GM12878 (cell line): ENCODE data around the gene MKNK1. TPM values are rescaled to one million over a fixed set of nuclear protein-coding genes. Genes with fewer than 3 reads are reported as not detected.

ENCODE experiments used
- ATAC-seq: fragments of 200-7000 bp; cut with Tn5 transposase; 3 replicates; pipeline ENCODE4 v1.9.1; 2020; ENCODE audit warnings: mild to moderate bottlenecking, moderate library complexity
- BruUV-seq: library from RNA; stranded (reverse); fragments of 400-500 nt; replicated peaks from 2 replicates; lab custom pipeline; 2021; lab: Mats Ljungman, UMichigan
- CTCF ChIA-PET: fragments of 300-600 bp; sonication (Branson Sonifier 250); formaldehyde crosslinking; extraction: SDS; loops from one replicate; lab custom pipeline; 2021; ENCODE audit warnings: inconsistent platforms; lab: Yijun Ruan, JAX
- POLR2A ChIA-PET: fragments of 350-600 bp; formaldehyde crosslinking; extraction: SDS; loops from one replicate; lab custom pipeline; 2021; ENCODE audit warnings: inconsistent platforms; lab: Charles Lee
- RAD21 ChIA-PET: fragments of 300-600 bp; sonication (Branson Sonifier 250); formaldehyde crosslinking; loops from one replicate; lab custom pipeline; 2023; ENCODE audit warnings: antibody characterized with exemption; ENCODE audit not compliant: unreplicated experiment; lab: Charles Lee
- SMC1A ChIA-PET: fragments of 300-600 bp; sonication (Branson Sonifier 250); formaldehyde crosslinking; loops from one replicate; lab custom pipeline; 2023; ENCODE audit not compliant: unreplicated experiment, uncharacterized antibody; lab: Charles Lee
- DNase-seq: peaks from one replicate; pipeline ENCODE4 v3.0.0-alpha.2; 2011; ENCODE audit warnings: low read depth, low spot score
- FAIRE-seq: peaks from 3 replicates; lab custom pipeline; 2011; peaks lifted over from hg19 to GRCh38; lab: Jason Lieb, UNC
- H2AFZ ChIP-seq: 2 replicates; pipeline ENCODE4 v1.6.0; 2011; ENCODE audit warnings: low read depth, low read length, control low read depth; ENCODE audit not compliant: control insufficient read depth
- H3K27ac ChIP-seq: 2 replicates; pipeline ENCODE4 v1.5.1; 2011; ENCODE audit warnings: control low read depth; ENCODE audit not compliant: control insufficient read depth, insufficient read depth
- H3K27me3 ChIP-seq, 2 experiments: replicated peaks in 1 of 2; 2 replicates each; pipeline versions ENCODE4 v1.6.0 to v1.6.1; 2011; ENCODE audit warnings: low read length in 1 of 2; ENCODE audit not compliant: control insufficient read depth in 2 of 2, insufficient read depth in 2 of 2
- H3K36me3 ChIP-seq, 2 experiments: 2 replicates each; pipeline ENCODE4 v1.5.1; 2011; ENCODE audit warnings: low read length in 1 of 2; ENCODE audit not compliant: control insufficient read depth in 2 of 2, insufficient read depth in 2 of 2
- H3K4me1 ChIP-seq: 2 replicates; pipeline ENCODE4 v1.6.1; 2011; ENCODE audit warnings: mild to moderate bottlenecking, low read length, moderate library complexity, mixed read lengths; ENCODE audit not compliant: control insufficient read depth, insufficient read depth
- H3K4me2 ChIP-seq: 2 replicates; pipeline ENCODE4 v1.6.0; 2011; ENCODE audit warnings: control low read depth; ENCODE audit not compliant: control insufficient read depth, insufficient read depth
- H3K4me3 ChIP-seq: fragments of 200-600 bp; sonication (generic); 2 replicates; pipeline ENCODE4 v1.5.1; 2016
- H3K79me2 ChIP-seq: 2 replicates; pipeline ENCODE4 v1.6.0; 2011; ENCODE audit warnings: low read length; ENCODE audit not compliant: control insufficient read depth, insufficient read depth
- H3K9ac ChIP-seq: 2 replicates; pipeline ENCODE4 v1.8.0; 2011; ENCODE audit warnings: low read length, control low read depth, mixed read lengths; ENCODE audit not compliant: control insufficient read depth, insufficient read depth
- H3K9me3 ChIP-seq: replicated peaks from 3 replicates; pipeline ENCODE4 v1.5.1; 2011; ENCODE audit warnings: mild to moderate bottlenecking, low read length; ENCODE audit not compliant: control insufficient read depth, insufficient read depth
- H4K20me1 ChIP-seq: 2 replicates; pipeline ENCODE4 v1.6.0; 2011; ENCODE audit not compliant: control insufficient read depth, insufficient read depth
- BCLAF1 ChIP-seq: fragments of 450-650 bp; IDR thresholded peaks from 2 replicates; pipeline ENCODE4 v1.6.1; 2017; ENCODE audit warnings: antibody characterized with exemption, mild to moderate bottlenecking, moderate library complexity
- EZH2 ChIP-seq: IDR thresholded peaks from 2 replicates; pipeline ENCODE4 v1.6.1; 2012; ENCODE audit warnings: low read depth, mild to moderate bottlenecking, control low read depth, inconsistent platforms, low read length, borderline replicate concordance; ENCODE audit not compliant: control insufficient read depth
- WGBS: methylation state at CpG from one replicate; pipeline ENCODE4 v1.1.6; 2016; ENCODE audit warnings: low lambda C conversion rate; ENCODE audit not compliant: insufficient replicate concordance, insufficient coverage; ENCODE audit errors: missing lambda C conversion rate; 5-methylcytosine and 5-hydroxymethylcytosine counted together
- in situ Hi-C: fragments of 300-500 bp; cut with MboI; formaldehyde crosslinking; loops from 9 replicates; pipeline ENCODE4 v1.14.3; 2018; ENCODE audit warnings: mixed read lengths
- intact Hi-C: fragments of 100-400 bp; cut with micrococcal nuclease; formaldehyde crosslinking; loops from one replicate; pipeline ENCODE4 v1.14.2; 2022; ENCODE audit not compliant: unreplicated experiment
- polyA plus RNA-seq, 11 experiments: library from polyadenylated mRNA; depleted of rRNA in 4 of 11; unstranded in 6 of 11; stranded (reverse) in 5 of 11; fragments of >200 nt; fragmentation: Nextera tagmentation in 4 of 11; fragmentation: Illumina TruSeq in 1 of 11; extraction: Ambion mirVana in 4 of 11; extraction: Trizol in 1 of 11; gene quantifications; 1 replicate in 1 of 11; 2 replicates in 10 of 11; pipeline versions ENCODE4 v1.2.1 to v1.2.3, GENCODE V29; 2011 to 2016; ENCODE audit warnings: inconsistent platforms in 2 of 11, missing spikeins in 2 of 11, low read depth in 1 of 11
- total RNA-seq, 4 experiments: library from RNA; depleted of rRNA in 3 of 4; stranded (reverse); fragments of >200 nt in 3 of 4; fragmentation: Illumina TruSeq in 1 of 4; extraction: Trizol in 1 of 4; gene quantifications; 2 replicates each; pipeline versions ENCODE4 v1.2.1 to v1.2.3, GENCODE V29; 2013 to 2021

The MKNK1 gene
- total and polyA plus RNA-seq, 10 of the 15 experiments (the other 5 are each of a cell fraction or from before 2014, with no cell fraction given) = 13.7 to 29.9 (median 26.5) TPM

GRCh38 chr1:46522969-46523320 lies 81.1 kb downstream of the MKNK1 start:
- BruUV-seq = no TSS peak
- SMC1A ChIA-PET = no interaction called here
- RAD21 ChIA-PET = no interaction called here

More at GRCh38 chr1:46522969-46523320, 81.1 kb downstream of the MKNK1 start:
- H2AFZ ChIP-seq = no peak overlapping the region
- WGBS = 94% methylated on average over 13 of the region's 13 CpGs
- ChIA-PET CTCF (interaction anchor here (0.9 to 1.8 kb wide), 4 partner anchors 35 to 190 kb away, joined by 3 to 9 read pairs (median 6); no protein-coding TSS in a partner anchor), POLR2A (no interaction called here)
- H3K4me3 ChIP-seq = no peak overlapping the region
- H3K4me1 ChIP-seq = peaks cover 12% of the 10 kb centered on the region
- no peak for DNase-seq
- TF ChIP-seq BCLAF1 = no peak
- TF ChIP-seq EZH2 = no peak
- in situ Hi-C loops (no loop called here), intact Hi-C loops (no loop called here)
- peaks cover 0 to 2% of the 10 kb centered on the region in 2 experiments; a peak in 1 of 4 replicates for H3K27me3 ChIP-seq
- ATAC-seq = no peak
- no peak overlapping the region for H3K4me2 ChIP-seq
- no peak overlapping the region for H3K27ac ChIP-seq
- no peaks in the 10 kb centered on the region for H3K9me3 ChIP-seq
- H4K20me1 ChIP-seq = no peaks in the 10 kb centered on the region
- FAIRE-seq = no peak
- H3K9ac ChIP-seq = no peak overlapping the region
- no peaks in the 10 kb centered on the region for H3K36me3 ChIP-seq
- no peaks in the 10 kb centered on the region for H3K79me2 ChIP-seq
